WTC11 (cell line): ENCODE data around the gene TMEM45B.

Experiments
- ETV6 ChIP-seq: sonication (generic); formaldehyde crosslinking; IDR thresholded peaks from 2 replicates; pipeline ENCODE4 v1.8.1; 2022; ENCODE audit warnings: mild to moderate bottlenecking, missing genetic modification reagents
- NFYB ChIP-seq: sonication (generic); formaldehyde crosslinking; conservative IDR thresholded peaks from 2 replicates; pipeline ENCODE4 v1.8.0; 2022; ENCODE audit warnings: low read depth, missing genetic modification reagents
- NR3C1 ChIP-seq: sonication (generic); formaldehyde crosslinking; conservative IDR thresholded peaks from 2 replicates; pipeline ENCODE4 v1.8.1; 2023; ENCODE audit warnings: low read depth, mild to moderate bottlenecking, missing genetic modification reagents
- TEAD1 ChIP-seq: sonication (generic); formaldehyde crosslinking; IDR thresholded peaks from 2 replicates; pipeline ENCODE4 v1.8.0; 2022; ENCODE audit warnings: mild to moderate bottlenecking, missing genetic modification reagents
- ZBTB43 ChIP-seq: sonication (generic); formaldehyde crosslinking; IDR thresholded peaks from 2 replicates; pipeline ENCODE4 v1.8.1; 2023; ENCODE audit warnings: mild to moderate bottlenecking, missing genetic modification reagents
- TF ChIP-seq, protein P1 (sequence below): fragments of 200-600 bp; IDR thresholded peaks from 2 replicates; pipeline ENCODE4 v1.8.0; 2022; ENCODE audit warnings: antibody characterized with exemption

DNA sequence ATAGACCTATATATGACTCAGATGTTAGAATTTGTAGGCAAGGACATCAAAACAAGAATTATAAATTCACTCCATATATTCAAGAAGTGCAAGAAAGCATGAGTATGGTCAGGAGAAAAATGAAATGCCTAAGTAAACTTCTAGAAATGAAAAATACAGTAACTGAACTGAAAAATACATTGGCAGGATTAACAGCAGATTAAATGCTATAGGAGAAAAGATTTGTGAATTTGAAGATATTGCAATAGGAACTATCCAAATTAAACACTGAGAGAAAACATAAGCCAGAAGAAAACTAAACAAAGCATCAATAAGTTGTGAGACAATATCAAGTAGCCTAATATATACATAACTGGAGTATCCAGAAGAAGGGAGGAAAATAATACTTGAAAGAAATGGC, 46.6 kb upstream of the TMEM45B start:
- no peak for TF ChIP-seq ETV6 (CRISPR knock-in tag)
- no peak for TF ChIP-seq NR3C1 (CRISPR knock-in tag)
- TF ChIP-seq, protein P1, sequence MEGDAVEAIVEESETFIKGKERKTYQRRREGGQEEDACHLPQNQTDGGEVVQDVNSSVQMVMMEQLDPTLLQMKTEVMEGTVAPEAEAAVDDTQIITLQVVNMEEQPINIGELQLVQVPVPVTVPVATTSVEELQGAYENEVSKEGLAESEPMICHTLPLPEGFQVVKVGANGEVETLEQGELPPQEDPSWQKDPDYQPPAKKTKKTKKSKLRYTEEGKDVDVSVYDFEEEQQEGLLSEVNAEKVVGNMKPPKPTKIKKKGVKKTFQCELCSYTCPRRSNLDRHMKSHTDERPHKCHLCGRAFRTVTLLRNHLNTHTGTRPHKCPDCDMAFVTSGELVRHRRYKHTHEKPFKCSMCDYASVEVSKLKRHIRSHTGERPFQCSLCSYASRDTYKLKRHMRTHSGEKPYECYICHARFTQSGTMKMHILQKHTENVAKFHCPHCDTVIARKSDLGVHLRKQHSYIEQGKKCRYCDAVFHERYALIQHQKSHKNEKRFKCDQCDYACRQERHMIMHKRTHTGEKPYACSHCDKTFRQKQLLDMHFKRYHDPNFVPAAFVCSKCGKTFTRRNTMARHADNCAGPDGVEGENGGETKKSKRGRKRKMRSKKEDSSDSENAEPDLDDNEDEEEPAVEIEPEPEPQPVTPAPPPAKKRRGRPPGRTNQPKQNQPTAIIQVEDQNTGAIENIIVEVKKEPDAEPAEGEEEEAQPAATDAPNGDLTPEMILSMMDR = no peak
- no peak for TF ChIP-seq TEAD1
- no peak for TF ChIP-seq NFYB (CRISPR knock-in tag)
- no peak for TF ChIP-seq ZBTB43
